NCI-H1436 (cell line): ENCODE measurements around the gene A3GALT2.

Experiments
- DNase-seq: peaks from one replicate; lab custom pipeline; 2025; lab: John Stamatoyannopoulos, UW

A3GALT2 gene

DNA sequence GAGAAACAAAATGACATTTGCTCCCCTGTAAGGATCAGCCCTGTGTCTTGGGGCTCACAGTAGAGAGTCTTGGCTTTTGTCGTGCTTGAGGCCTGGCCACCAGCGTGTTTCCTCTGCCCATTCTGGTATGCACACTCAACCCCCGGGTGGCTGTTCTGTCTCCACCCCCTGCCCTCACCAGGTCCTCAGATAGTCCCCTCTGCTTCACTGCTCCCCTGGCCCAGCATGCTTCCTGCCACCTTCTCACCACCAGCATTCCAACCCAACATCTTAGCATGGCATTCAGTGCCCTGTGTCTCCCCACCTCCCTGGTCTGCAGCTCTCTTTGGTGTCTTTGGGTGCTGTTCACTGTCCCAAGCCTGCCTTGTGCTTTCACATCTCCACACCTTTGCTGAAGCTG lies 48.4 kb downstream of the A3GALT2 start:
- DNase-seq = no peak

DNA sequence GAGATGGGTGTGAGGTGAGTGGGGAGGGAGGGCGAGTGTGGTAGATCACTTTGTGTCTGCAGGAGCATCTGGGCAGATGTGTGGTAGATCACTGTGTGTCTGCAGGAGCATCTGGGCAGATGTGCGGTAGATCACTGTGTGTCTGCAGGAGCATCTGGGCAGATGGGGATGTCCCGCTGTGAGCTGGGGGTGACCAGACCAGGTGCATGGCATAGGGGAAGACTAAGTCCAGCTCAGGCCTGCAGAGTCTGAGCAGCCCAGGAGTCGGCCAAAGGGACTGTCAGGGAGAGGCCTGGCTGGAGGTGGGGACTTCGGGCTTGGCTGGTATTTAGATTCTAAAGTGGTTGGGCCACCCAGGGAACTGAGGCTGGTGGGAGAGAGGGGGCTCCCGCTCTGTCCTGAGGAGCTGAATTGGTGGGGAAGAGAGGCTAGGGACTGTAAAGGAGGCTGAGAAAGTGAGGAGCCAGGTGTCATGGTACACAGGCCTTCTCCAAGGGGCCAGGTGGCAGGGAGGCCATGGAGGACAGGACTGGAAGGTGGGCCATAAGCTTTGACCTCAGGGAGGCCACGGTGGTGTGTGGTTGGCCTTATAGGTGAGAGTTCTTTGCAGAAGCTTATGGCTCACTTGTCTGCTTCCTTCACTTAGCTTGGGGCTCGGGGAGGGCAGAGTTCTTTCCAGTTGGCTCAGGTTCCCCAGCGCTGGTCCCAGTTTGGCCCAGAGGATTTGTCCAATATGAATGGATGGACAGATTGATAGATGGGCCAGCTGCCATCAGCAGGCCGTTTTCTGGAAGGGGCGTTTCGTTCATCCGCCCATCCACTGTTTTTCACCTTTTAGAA lies 49.0 kb downstream of the A3GALT2 start:
- DNase-seq = no peak

DNA sequence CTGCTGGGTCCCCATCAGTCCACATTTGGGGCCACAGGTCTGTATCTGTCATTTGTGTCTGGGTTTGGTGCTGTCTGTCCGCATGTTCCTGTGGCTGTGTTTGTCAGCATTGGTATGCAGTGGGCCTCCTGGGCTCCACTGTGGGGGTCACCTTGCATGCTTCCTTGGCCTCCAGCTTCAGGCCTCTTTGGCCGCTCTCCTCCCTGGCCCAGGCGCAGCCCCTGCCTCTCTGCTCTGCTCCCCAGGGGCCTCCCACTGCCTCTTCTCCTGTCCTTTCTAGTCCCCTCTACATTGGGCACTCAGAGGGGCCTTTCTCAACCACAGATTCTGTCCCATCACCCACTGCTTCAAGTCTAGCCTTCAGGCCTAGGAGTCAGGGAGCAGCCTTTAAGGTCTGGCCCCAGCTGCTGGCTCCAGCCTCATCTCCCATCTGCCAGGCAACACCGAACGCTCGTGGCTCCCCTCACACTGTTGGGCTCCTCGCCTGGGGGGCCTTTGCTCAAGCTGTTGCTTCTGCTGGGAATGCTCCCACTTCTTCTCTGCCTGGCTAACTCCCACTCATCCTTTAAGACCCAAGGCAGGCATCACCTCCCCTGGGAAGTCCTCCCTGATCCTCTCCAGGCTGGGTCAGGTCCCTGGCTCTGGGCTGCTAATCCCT lies 50.0 kb downstream of the A3GALT2 start:
- DNase-seq = no peak

DNA sequence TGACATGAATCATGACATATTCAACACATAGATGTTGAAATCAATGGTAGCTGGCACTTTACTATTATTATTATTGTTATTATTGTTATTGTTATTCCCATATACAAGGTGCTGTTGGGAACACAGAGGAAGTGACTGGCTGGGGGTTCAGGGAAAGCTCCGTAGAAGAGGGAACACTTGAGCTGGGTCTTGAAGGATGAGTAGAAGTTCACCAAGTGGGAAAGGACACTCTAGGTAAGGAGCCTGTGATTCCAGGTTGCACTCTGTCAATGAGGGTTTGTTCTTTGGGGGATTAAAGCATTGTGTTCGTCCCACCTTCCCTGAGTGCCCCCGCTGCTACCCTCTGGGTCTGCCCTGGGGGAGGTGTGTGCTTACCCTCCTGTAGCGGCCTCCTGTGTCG lies 50.5 kb downstream of the A3GALT2 start:
- no peak for DNase-seq

DNA sequence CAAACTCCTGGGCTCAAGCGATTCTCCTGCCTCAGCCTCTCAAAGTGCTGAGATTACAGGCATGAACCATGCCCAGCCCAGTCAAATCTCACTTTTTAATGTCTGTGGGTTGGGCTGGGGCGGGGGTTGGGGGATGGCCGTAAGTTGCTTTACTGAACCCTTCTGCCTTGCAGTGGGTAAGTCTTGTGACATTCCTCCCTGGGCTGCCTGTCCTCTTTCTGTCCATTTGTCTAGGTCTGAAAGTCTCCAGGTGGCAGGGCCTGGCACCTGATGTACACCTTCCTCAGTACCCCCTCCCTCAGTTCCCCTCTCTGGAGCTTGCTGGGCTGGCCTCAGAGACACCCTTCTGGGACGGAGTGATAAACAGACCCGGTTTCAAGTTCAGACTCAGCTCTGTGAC lies 51.3 kb downstream of the A3GALT2 start:
- DNase-seq = no peak

DNA sequence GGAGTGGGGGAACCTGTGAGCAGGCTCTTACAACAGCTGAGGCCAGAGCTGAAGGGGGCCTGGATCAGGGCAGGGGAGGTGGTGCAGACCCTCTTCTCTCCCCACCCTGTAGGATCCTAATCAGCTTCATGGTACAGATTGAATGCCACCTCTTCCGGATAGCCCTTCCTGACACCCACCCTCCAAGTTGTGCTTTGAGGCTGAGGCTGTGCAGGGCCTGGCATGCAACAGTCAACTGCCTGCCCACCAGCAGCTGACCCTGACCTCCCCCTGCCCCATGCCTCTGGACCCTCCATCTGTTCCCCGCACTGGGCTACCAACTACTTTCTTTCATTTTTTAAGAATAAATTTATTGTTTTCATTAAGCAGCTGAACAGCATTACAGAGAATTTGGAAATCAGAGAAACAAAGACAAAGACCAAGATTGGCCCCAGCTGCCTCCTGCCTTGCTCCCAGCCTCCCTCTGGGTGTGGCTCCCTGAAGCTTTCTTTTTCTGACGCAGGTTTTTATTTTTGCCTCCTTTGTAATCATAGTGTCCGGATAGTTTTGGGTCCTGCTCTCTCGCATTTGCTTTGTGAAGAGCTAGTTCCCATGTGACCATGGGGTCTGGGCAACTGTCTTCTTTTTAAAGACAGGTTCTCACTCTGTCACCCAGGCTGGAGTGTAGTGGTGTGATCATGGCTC lies 51.8 kb downstream of the A3GALT2 start:
- DNase-seq = no peak

DNA sequence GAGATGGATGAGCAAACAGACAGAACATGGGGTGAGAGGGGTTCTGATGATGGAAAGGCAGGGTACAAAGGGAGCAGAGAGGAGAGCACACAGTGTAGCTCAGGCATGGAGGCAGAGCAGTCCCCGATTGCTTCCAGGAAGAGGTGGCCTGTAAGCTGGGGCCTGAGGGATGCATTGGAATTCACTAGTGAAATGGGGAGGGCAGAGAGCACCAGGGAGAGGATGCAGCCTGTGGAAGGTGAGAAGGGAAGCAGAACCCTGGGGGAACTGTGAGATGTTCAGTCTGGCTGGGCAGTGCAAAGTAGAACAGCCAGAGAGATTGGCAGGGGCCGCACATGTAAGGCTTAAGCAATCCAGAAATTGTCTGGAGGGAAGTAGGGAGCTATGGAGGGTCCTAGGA lies 52.4 kb downstream of the A3GALT2 start:
- DNase-seq = no peak

DNA sequence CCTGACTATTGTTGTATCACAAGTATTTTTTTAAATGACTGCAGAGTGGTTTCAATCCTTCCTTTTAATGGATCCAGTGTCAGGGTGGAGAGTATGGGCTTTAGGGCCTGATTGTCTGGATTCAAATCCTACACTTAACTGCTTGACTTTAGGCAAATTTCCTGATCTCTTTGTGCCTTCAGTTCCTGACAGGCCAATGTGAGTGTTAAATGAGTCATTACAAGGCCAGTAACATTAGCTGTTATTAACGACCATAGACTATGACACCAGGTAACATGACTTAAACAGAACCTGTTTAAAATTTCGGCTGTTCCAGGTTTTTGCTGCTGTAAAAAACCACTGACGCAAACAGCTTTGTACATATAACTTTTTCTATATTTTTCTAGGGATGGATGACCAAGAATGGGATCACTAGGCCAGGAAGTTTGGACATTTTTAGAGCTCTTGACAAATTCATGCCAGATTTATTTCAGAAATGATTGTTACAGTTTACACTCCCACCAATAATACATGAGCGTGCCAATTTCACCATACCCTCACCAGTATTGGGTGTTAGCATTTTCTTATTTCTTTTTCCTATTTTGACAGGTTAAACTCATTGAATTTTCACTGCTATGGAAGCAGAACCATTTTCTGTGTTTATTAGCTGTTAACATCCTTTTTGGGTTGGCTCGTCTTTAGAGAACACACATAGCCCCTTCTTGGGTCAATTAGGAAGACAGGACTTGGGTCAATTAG lies 53.3 kb downstream of the A3GALT2 start:
- no peak for DNase-seq

DNA sequence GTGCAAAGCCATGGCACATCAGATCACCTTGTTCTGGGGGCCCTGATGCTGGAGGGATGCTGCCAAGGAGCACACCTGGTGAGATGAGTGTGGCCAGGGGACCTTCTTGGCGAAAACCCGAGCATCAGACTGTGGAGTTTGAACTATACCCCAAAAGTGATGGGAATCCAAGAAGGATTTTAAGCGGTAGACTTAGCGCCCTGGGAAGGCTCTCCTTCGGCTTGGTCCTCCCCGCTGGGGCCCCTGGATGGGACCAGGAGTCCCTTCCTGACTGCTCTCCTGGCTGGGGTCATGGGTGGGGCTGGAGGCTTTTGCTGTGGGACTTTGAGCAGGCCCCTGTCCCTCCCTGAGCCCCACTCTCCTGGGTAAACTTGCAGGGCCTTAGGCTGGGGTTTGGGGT lies 54.1 kb downstream of the A3GALT2 start:
- no peak for DNase-seq

DNA sequence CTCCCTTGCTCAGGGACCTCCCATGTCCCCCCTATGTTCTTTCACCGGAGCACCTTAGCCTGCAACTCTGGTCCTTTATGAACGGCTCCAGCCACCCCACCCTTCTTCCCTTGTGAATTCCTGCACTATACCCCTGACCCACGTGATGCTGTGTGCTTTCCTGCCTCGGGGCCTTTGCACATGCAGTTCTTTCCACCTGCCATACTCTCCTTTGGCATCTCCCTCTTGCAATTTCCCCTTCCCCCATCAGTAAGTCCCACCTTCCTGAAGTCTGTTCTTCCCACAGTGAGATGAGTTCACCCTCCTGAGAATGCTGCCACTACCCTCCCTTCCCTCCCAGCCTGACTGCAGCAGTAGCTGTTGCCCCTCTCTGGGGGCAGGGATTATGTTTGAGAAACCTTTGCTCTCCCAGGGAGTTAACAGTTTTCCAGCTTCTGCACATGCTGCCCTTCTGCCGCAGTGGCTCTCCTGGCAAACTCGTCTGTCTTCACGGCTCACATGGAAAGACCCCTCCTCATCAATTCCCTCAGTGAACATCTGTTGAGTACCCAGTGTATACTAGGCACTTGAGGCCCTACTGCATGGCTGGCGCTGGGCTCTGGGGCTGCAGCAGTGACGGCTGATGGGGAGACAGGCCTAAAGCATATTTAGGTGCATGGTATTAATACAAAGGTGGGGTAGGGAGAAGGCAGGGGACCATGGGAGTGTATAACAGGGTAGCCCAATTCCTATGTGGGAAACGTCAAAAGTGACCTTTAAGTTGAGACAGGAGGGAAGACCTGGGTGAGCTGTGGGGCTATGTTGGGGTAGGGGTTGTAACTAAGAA lies 54.9 kb downstream of the A3GALT2 start:
- DNase-seq = no peak

DNA sequence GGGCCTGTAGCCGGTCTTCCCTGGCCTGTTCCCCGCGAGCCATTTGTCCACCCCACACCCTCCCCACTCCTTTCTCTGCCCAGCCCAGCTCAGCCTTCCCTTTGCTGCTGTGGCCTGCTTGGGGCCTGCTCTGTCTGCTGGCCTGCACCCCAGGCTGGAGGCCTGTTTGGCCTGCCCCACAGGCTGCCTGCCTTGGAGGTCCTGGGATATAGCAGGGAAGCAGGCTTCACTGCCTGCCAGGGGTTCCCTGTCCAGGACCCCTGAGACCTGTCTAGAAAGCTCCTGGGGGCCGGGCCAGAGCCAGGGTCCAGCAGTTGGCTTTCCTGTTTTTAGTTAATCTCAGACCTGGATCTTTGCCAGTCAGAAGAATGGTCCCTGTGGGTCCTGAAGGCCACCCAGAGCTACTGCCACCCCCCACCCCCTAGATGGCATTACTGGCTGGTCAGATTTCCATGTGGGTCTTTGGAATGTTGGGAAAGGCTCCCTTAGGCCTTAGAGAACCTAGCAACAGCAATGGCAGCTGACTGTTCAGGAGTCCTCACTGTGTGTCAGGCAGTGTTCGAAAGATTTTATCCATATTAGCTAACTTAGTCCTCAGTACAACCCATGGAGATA lies 56.9 kb downstream of the A3GALT2 start:
- no peak for DNase-seq

DNA sequence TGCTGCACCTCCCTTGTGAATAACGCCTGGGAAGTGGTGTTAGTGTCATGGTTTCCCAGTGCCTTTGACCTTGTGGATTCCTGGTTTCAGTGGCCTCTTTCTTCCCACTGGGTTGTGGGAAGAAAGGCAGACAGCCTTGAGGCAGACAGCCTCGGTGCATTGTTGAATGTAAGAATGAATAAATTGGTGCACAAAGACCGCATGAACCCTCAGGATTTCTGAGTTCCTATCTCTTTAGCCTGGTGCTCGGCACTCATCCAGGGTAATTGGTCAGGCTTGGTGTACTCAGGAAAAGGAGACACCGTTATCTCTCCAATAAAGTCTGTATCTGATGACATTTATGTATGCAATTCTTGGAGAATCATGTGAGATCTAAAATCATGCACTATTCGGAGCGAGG lies 59.6 kb downstream of the A3GALT2 start:
- no peak for DNase-seq

DNA sequence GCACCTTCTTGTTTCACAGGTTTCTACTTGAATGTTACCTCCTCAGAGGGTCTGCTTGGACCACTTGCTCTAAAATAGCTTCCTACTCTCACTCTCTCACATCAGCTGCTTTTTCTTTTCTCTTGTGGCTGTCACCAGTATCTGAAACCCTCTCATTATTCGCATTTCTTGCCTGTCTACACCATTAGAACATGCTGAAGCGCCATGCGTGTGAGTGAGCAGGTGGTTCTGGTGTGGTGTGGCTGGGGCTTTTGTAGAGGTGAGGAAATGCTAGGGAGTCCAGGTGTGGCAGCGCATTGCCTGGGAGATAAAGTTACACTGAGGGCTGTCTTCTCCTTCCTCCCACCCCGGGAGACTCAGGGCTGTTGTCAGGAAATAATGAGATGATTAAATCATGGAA lies 60.5 kb downstream of the A3GALT2 start:
- DNase-seq = no peak

DNA sequence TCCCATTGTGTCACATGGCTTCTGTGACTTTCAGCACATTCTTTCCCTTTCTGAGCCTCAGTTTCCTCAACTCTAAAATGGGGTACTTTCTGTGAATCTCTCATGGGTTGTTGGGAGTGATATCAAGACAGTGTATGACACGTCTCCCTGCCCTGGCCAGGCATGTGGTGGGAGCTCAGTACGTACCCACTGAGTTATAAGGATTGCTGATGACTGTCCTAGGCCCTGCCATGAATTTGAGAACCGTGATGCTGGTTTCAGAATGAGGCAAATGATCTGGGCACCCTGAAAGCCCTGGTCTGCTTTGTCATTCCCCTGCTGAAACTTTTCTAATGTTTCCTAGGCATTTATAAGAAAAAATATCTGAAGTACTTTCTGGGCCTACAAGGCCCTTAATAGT lies 61.0 kb downstream of the A3GALT2 start:
- no peak for DNase-seq

DNA sequence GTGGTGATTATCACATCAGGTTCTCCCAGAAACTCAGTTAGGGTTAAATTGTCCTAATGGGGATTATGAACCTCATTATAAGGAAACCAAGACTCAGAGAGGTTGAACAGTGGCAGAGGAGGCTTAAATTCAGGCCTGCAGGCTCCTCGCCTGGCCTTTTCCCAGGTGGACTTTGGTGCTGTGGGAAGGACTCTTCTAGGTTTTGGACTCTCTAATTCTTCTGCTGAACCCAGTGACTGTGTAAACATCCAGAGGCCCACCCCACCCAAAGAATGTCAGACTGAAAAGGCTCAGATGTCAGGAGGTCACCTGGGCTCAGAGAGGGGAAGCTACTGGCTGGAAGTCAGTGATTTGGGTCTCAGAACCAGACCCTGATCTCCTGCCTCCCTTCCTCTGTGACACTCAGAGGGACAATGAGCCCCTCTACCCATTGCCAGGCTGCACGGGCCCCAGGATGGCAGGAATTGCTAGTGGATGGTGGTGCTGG lies 62.1 kb downstream of the A3GALT2 start:
- no peak for DNase-seq

DNA sequence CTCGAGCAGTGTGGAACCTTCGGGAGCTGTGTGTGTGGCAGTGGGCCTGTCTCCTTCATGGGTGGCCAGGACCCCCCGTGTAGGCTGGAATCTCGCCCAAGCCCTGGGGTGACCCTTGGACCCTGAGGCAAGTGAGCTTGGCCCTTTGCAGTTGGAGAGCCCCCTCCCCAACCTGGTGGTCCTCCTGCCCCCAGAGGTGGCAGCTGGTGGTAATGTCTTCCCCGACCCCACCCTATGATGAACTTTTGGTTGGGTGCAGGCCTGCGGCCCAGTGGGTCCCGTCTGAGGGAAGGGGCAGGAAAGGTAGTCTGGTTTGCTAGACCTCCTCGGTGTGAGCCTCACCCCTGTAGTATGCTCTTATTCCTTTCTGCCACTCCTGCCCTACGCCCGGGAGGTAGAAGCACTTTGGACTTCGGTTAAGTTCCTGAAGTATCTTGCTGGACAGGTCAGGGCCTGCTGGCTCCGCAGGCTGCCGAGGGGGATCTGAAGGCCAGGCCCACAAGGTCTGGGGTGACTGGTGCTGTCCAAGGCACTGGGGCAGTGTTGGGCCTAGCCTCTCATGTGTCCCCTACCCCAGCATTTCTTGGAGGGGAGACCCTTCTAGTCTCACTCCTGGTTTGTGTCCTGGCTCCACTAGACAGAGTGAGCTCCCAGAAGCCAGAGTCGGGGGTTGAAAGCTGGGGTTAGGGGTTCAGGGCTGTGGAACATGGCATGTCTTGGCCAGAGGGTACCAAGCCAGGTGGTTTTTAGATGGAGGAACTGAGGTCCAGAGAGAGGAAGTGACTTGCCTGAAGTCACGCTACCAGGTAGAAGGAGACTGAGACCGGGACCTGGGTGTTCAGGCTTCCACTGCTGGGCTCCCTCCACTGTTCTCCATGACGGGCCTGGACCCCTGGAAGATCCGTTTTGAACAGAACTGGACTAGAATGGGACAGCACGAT lies 62.9 kb downstream of the A3GALT2 start:
- no peak for DNase-seq

DNA sequence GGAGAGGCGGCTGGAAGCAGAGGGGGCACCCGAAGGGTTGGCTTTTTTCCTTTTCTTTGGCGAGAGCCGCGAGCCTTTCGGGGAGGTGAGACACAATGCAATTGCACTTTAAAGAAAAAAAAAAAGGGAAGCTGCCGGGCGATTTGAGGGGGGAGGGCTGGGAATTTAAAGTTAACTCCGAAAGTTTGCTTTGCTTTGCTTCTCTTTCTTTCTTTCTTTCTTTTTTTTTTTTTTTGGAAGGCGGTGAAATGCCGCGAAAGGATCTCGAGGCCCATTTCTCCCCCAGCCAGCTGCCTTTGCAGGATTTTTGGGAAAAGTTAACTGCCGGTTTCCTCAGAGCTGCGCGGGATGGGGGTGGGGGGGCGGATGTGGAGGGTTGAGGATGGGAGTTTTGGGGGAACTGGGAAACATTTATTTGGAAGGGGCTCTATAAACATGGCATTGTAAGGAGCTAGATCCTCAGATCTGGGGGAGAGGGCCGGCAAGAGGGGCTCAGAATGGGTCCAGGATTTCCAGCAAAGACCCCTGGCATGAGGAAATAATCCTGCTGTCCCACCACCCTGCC lies 63.6 kb downstream of the A3GALT2 start:
- DNase-seq = no peak
